H1 (cell line): ENCODE results near the gene CCDC200. TPM values are rescaled to one million over a fixed set of nuclear protein-coding genes. Genes with fewer than 3 reads are reported as not detected.

ENCODE experiments used
- CTCF ChIA-PET: fragments of 300-600 bp; sonication (Branson Sonifier 250); formaldehyde crosslinking; loops from one replicate; lab custom pipeline; 2021; ENCODE audit not compliant: partially characterized antibody; lab: Charles Lee
- POLR2A ChIA-PET: fragments of 300-600 bp; sonication (Branson Sonifier 250); formaldehyde crosslinking; loops from one replicate; lab custom pipeline; 2021; ENCODE audit warnings: inconsistent platforms; ENCODE audit not compliant: partially characterized antibody; lab: Charles Lee
- DNase-seq, 2 experiments: peaks; one replicate each; pipeline versions ENCODE4 v3.0.0 to v3.0.0-alpha.2; 2010 to 2022; ENCODE audit warnings: low spot score in 2 of 2, low read depth in 1 of 2, mixed read lengths in 1 of 2
- FAIRE-seq: peaks from 2 replicates; lab custom pipeline; 2011; peaks lifted over from hg19 to GRCh38; lab: Jason Lieb, UNC
- H2AFZ ChIP-seq: 2 replicates; pipeline ENCODE4 v1.8.1; 2012; ENCODE audit warnings: low read length, inconsistent platforms
- H2AK5ac ChIP-seq: 2 replicates; pipeline ENCODE4 v1.6.1; 2013; ENCODE audit warnings: low read depth, low read length
- H2BK120ac ChIP-seq: replicated peaks from 2 replicates; pipeline ENCODE3; 2013; ENCODE audit warnings: low read depth, low read length, inconsistent platforms
- H2BK12ac ChIP-seq: 2 replicates; pipeline ENCODE4 v1.6.1; 2013; ENCODE audit warnings: low read depth, low read length
- H2BK15ac ChIP-seq: 2 replicates; pipeline ENCODE4 v1.6.1; 2013; ENCODE audit warnings: low read length
- H2BK20ac ChIP-seq: 2 replicates; pipeline ENCODE4 v1.6.1; 2013; ENCODE audit warnings: low read length
- H2BK5ac ChIP-seq: 2 replicates; pipeline ENCODE4 v1.6.1; 2013; ENCODE audit warnings: low read depth, low read length
- H3K14ac ChIP-seq: 2 replicates; pipeline ENCODE4 v1.6.1; 2013; ENCODE audit warnings: inconsistent platforms; ENCODE audit not compliant: insufficient read length
- H3K18ac ChIP-seq: 2 replicates; pipeline ENCODE4 v1.6.1; 2013; ENCODE audit warnings: low read length; ENCODE audit errors: extremely low read depth
- H3K23ac ChIP-seq: 2 replicates; pipeline ENCODE4 v1.6.1; 2013; ENCODE audit warnings: inconsistent platforms; ENCODE audit not compliant: insufficient read length
- H3K23me2 ChIP-seq: 2 replicates; pipeline ENCODE4 v1.6.1; 2013; ENCODE audit warnings: low read depth, low read length
- H3K27ac ChIP-seq: 2 replicates; pipeline ENCODE4 v1.6.1; 2011; ENCODE audit warnings: low read depth, low read length, inconsistent platforms
- H3K27me3 ChIP-seq, 4 experiments: replicated peaks in 1 of 4; 1 replicate in 1 of 4; 2 replicates in 3 of 4; pipeline versions ENCODE4 v1.6.1 to v1.8.1; 2011 to 2013; ENCODE audit warnings: low read length in 3 of 4, mild to moderate bottlenecking in 3 of 4, inconsistent platforms in 2 of 4, mixed read lengths in 2 of 4, moderate library complexity in 1 of 4; ENCODE audit not compliant: control insufficient read depth in 3 of 4, insufficient read depth in 3 of 4; ENCODE audit errors: extremely low read depth in 1 of 4
- H3K36me3 ChIP-seq, 4 experiments: 2 replicates each; pipeline versions ENCODE4 v1.6.1 to v1.8.1; 2011 to 2013; ENCODE audit warnings: mild to moderate bottlenecking in 4 of 4, low read length in 3 of 4, moderate library complexity in 2 of 4, control low read depth in 1 of 4, inconsistent platforms in 1 of 4; ENCODE audit not compliant: insufficient read depth in 4 of 4, control insufficient read depth in 2 of 4
- H3K4ac ChIP-seq: replicated peaks from 2 replicates; pipeline ENCODE3; 2013; ENCODE audit warnings: low read length, low read depth, mixed read lengths, inconsistent platforms; ENCODE audit not compliant: insufficient read length
- H3K4me1 ChIP-seq, 4 experiments: replicated peaks in 1 of 4; 1 replicate in 1 of 4; 2 replicates in 3 of 4; pipeline versions ENCODE4 v1.6.1 to v1.8.1; 2011 to 2013; ENCODE audit warnings: low read length in 3 of 4, inconsistent platforms in 2 of 4, mixed read lengths in 1 of 4; ENCODE audit not compliant: insufficient read depth in 4 of 4, control insufficient read depth in 3 of 4
- H3K4me2 ChIP-seq, 2 experiments: 2 replicates each; pipeline versions ENCODE4 v1.6.1 to v1.8.1; 2011 to 2013; ENCODE audit warnings: low read depth in 2 of 2, low read length in 2 of 2, control low read depth in 1 of 2, inconsistent platforms in 1 of 2, mild to moderate bottlenecking in 1 of 2; ENCODE audit not compliant: insufficient read depth in 1 of 2
- H3K4me3 ChIP-seq, 4 experiments: fragments of 200-600, 300-600 bp in 1 of 4; sonication (generic), shearing (Covaris generic), sonication (Bioruptor Twin) in 1 of 4; 2 replicates each; pipeline versions ENCODE4 v1.5.1 to v1.8.1; 2011 to 2016; ENCODE audit warnings: low read length in 4 of 4, low read depth in 3 of 4, control low read depth in 2 of 4, inconsistent platforms in 2 of 4, mild to moderate bottlenecking in 2 of 4, mixed read lengths in 1 of 4, moderate library complexity in 1 of 4; ENCODE audit not compliant: insufficient read depth in 2 of 4; ENCODE audit errors: extremely low read depth in 1 of 4
- H3K56ac ChIP-seq: replicated peaks from 2 replicates; pipeline ENCODE3; 2013; ENCODE audit warnings: low read depth, mild to moderate bottlenecking, mixed read lengths, low read length, inconsistent platforms; ENCODE audit not compliant: insufficient read length
- H3K79me1 ChIP-seq: 2 replicates; pipeline ENCODE4 v1.6.1; 2013; ENCODE audit warnings: low read depth, low read length, control low read depth
- H3K79me2 ChIP-seq, 2 experiments: 2 replicates each; pipeline versions ENCODE4 v1.6.1 to v1.8.1; 2012 to 2013; ENCODE audit warnings: low read length in 2 of 2, mild to moderate bottlenecking in 2 of 2, inconsistent platforms in 1 of 2; ENCODE audit not compliant: insufficient read depth in 2 of 2, control insufficient read depth in 1 of 2
- H3K9ac ChIP-seq, 4 experiments: replicated peaks in 1 of 4; 1 replicate in 1 of 4; 2 replicates in 3 of 4; pipeline versions ENCODE4 v1.6.1 to v1.8.1; 2011 to 2013; ENCODE audit warnings: low read depth in 3 of 4, low read length in 3 of 4, control low read depth in 2 of 4, mild to moderate bottlenecking in 2 of 4, moderate library complexity in 2 of 4, inconsistent platforms in 1 of 4; ENCODE audit errors: extremely low read depth in 1 of 4
- H3K9me3 ChIP-seq, 2 experiments: 2 replicates each; pipeline versions ENCODE4 v1.6.1 to v1.8.1; 2012 to 2013; ENCODE audit warnings: mild to moderate bottlenecking in 2 of 2, moderate library complexity in 2 of 2, control low read depth in 1 of 2, inconsistent platforms in 1 of 2, low read depth in 1 of 2, low read length in 1 of 2, mixed read lengths in 1 of 2; ENCODE audit not compliant: insufficient read depth in 2 of 2
- H4K20me1 ChIP-seq, 2 experiments: replicated peaks in 1 of 2; 2 replicates each; pipeline versions ENCODE3 to v1.8.1; 2011 to 2013; ENCODE audit warnings: inconsistent platforms in 2 of 2, low read length in 2 of 2, mild to moderate bottlenecking in 1 of 2; ENCODE audit not compliant: insufficient read depth in 2 of 2, control insufficient read depth in 1 of 2
- H4K5ac ChIP-seq: 2 replicates; pipeline ENCODE4 v1.6.1; 2013; ENCODE audit warnings: low read length, low read depth, mixed read lengths, inconsistent platforms; ENCODE audit not compliant: insufficient read length
- H4K8ac ChIP-seq: 2 replicates; pipeline ENCODE4 v1.8.0; 2013; ENCODE audit warnings: mild to moderate bottlenecking, moderate library complexity, low read length, inconsistent platforms; ENCODE audit not compliant: insufficient read depth; ENCODE audit errors: extremely low read depth
- H4K91ac ChIP-seq: replicated peaks from 2 replicates; pipeline ENCODE3; 2013; ENCODE audit warnings: low read length, mixed read lengths, inconsistent platforms; ENCODE audit not compliant: insufficient read length
- BCL11A ChIP-seq, 2 experiments: IDR thresholded peaks; one replicate each; pipeline ENCODE4 v1.6.1; 2011; ENCODE audit warnings: low read depth in 2 of 2, low read length in 2 of 2, mild to moderate bottlenecking in 2 of 2
- EGR1 ChIP-seq: IDR thresholded peaks from 2 replicates; pipeline ENCODE4 v1.6.1; 2011; ENCODE audit warnings: low read depth, low read length, borderline replicate concordance
- WGBS, 2 experiments: shearing (Covaris generic) in 1 of 2; methylation state at CpG; one replicate each; pipeline versions ENCODE4 v1.1.6 to v1.1.7; 2013 to 2015; ENCODE audit warnings: low lambda C conversion rate in 2 of 2, mixed read lengths in 2 of 2, inconsistent platforms in 1 of 2, low coverage in 1 of 2, missing lambda C conversion rate in 1 of 2; ENCODE audit not compliant: insufficient replicate concordance in 2 of 2, insufficient coverage in 1 of 2, insufficient read length in 1 of 2; ENCODE audit errors: extremely low coverage in 1 of 2, missing lambda C conversion rate in 1 of 2; 5-methylcytosine and 5-hydroxymethylcytosine counted together
- polyA plus RNA-seq, 7 experiments: library from polyadenylated mRNA; depleted of rRNA in 3 of 7; stranded (reverse) in 5 of 7; unstranded in 2 of 7; fragments of >200 nt in 5 of 7; fragments of 200-250 nt in 2 of 7; gene quantifications; 1 replicate in 5 of 7; 2 replicates in 1 of 7; 4 replicates in 1 of 7; pipeline versions ENCODE4 v1.2.1 to v1.2.3, GENCODE V29; 2011 to 2013; ENCODE audit warnings: missing spikeins in 2 of 7, mixed read lengths in 2 of 7
- total RNA-seq: library from RNA; stranded (reverse); fragmentation: NEBNext Ultra II Directional; extraction: Animal tissue kit (Norgen Biotek cat#: 25700); gene quantifications from 2 replicates; pipeline ENCODE4 v1.2.1, GENCODE V29; 2021

The CCDC200 gene
- total and polyA plus RNA-seq, 2 of the 8 experiments (the other 6 are each of a cell fraction or from before 2014, with no cell fraction given) = 0.11 TPM; not detected in 1

DNA sequence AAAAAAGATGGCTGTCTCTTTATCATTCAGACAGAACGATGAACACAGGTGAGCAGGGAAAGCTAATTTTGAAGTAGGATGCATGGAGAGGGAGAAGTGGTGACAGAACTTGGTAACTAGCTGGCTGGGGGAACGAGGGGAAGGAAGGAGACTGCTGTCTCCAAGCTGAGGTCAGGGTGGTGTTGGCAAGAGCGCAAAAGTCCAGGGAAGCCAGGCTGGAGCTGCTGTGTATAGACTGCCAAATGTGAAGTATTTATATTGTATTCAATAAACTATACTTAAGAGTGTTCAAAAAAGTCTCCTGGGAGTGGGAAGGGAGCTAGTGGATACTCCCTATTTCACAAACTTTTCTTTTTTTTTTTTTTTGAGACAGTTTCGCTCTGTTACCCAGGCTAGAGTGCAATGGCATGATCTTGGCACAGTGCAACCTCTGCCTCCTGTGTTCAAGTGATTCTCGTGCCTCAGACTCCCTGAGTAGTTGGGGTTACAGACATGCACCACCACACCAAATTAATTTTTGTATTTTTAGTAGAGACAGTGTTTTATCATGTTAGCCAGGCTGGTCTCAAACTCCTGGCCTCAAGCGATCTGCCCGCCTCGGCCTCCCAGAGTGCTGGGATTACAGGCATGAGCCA lies 8.6 kb downstream of the CCDC200 start:
- Histone ChIP-seq H2BK5ac (no peak overlapping the region), H3K23ac (no peak overlapping the region), H4K8ac (no peak overlapping the region), H2BK12ac (no peak overlapping the region), H2BK15ac (no peak overlapping the region), H4K20me1 (no peaks in the 10 kb centered on the region), H3K56ac (no peak overlapping the region), H3K27me3 (no peaks in the 10 kb centered on the region), H3K79me2 (no peaks in the 10 kb centered on the region), H3K4ac (no peak overlapping the region), H2AK5ac (no peak overlapping the region), H3K4me1 (no peaks in the 10 kb centered on the region), H4K91ac (no peak overlapping the region), H3K4me2 (no peak overlapping the region), H3K9me3 (no peaks in the 10 kb centered on the region; a peak in 1 of 4 replicates), H3K18ac (no peak overlapping the region), H3K14ac (no peak overlapping the region), H3K27ac (no peak overlapping the region), H2BK120ac (no peak overlapping the region), H3K4me3 (no peak overlapping the region), H2AFZ (no peak overlapping the region), H3K9ac (no peak overlapping the region), H3K79me1 (no peaks in the 10 kb centered on the region), H3K23me2 (no peaks in the 10 kb centered on the region; the same call in 1 of the 2 replicates), H2BK20ac (no peak overlapping the region), H4K5ac (no peak overlapping the region), H3K36me3 (peaks cover 0 to 2% (median 0%) of the 10 kb centered on the region in 4 experiments; a peak in 1 of 8 replicates)
- TF ChIP-seq EGR1 (no peak), BCL11A (IDR thresholded peaks at IDR 0.05; ENCODE audit: low read depth in 2 of 2, low read length in 2 of 2) (no peak)
- WGBS, 2 experiments = 78% methylated on average over 7 of the region's 8 CpGs; no CpG with 5 or more reads in 1 of the 2 experiments
- ChIA-PET CTCF (no interaction called here), POLR2A (interaction anchor here (1.7 to 10.3 kb wide), 2 partner anchors 8 to 97 kb away, joined by 5 to 123 read pairs; partner anchors contain the start of gene TMEM106A)
- FAIRE-seq (no peak), DNase-seq (peak in 1 of 2 experiments; percentile 10)
